Activated naive CD4-positive, alpha-beta T cell treated with anti-CD3 and anti-CD28 coated beads, Interleukin-2, amount 50 U/mL, for 72 hours (primary cell): Measurements from ENCODE around the gene NTF3. TPM values are rescaled to one million over a fixed set of nuclear protein-coding genes. Genes with fewer than 3 reads are reported as not detected.

ENCODE experiments used
- ATAC-seq, 2 donors: fragments of 150-1000 bp; cut with Tn5 transposase; 2 replicates each; pipeline ENCODE4 v1.10.0; 2021; ENCODE audit warnings: mild to moderate bottlenecking in 2 of 2, moderate library complexity in 2 of 2
- DNase-seq, 2 donors: peaks; one replicate each; pipeline ENCODE4 v3.0.0; 2021 to 2022; ENCODE audit warnings: low spot score in 2 of 2
- H3K27ac Mint-ChIP-seq, 2 donors: one replicate each; pipeline ENCODE4 v1.8.0; 2022; ENCODE audit warnings: mild to moderate bottlenecking in 2 of 2, mixed read lengths in 2 of 2
- H3K36me3 Mint-ChIP-seq, 2 donors: one replicate each; pipeline ENCODE4 v1.8.0; 2022; ENCODE audit warnings: mixed read lengths in 2 of 2
- H3K9me3 Mint-ChIP-seq, 2 donors: one replicate each; pipeline ENCODE4 v1.8.0; 2022; ENCODE audit warnings: mixed read lengths in 2 of 2
- total RNA-seq, 2 donors: library from RNA; stranded (reverse); gene quantifications; one replicate each; pipeline ENCODE4 v1.2.3, GENCODE V29; 2022

NTF3 gene
- not detected for total RNA-seq

- Mint-ChIP-seq H3K27ac (no peak within 1 kb of the TSS), H3K9me3 (no peaks in the 10 kb centered on the region), H3K36me3 (no peaks in the 10 kb centered on the region)
- DNase-seq (no peak), ATAC-seq (no peak)
Observed at GRCh38 chr12:5432011-5432400, at the start of gene NTF3. Gene NTF3, plus strand, starts transcription at chr12:5432108. Its CDS starts 217 bp downstream, at chr12:5432325.

GRCh38 chr12:5384015-5384414 is 47.9 kb upstream of the NTF3 start:
- H3K36me3 Mint-ChIP-seq: no peaks in the 10 kb centered on the region
- ATAC-seq (no peak), DNase-seq (no peak)
- no peaks in the 10 kb centered on the region for H3K9me3 Mint-ChIP-seq
- H3K27ac Mint-ChIP-seq: no peak overlapping the region

- ATAC-seq (no peak), DNase-seq (no peak)
- H3K36me3 Mint-ChIP-seq: no peaks in the 10 kb centered on the region
Observed at GRCh38 chr12:5388581-5389535, 43.0 kb upstream of the NTF3 start.

GRCh38 chr12:5390174-5390799 is 41.6 kb upstream of the NTF3 start:
- Mint-ChIP-seq H3K36me3 (no peaks in the 10 kb centered on the region), H3K27ac (no peak overlapping the region), H3K9me3 (no peaks in the 10 kb centered on the region)
- ATAC-seq (no peak), DNase-seq (no peak)

More at GRCh38 chr12:5388581-5389535, 43.0 kb upstream of the NTF3 start:
- Mint-ChIP-seq H3K9me3 (no peaks in the 10 kb centered on the region), H3K27ac (no peak overlapping the region)

GRCh38 chr12:5391653-5392052 is 40.3 kb upstream of the NTF3 start:
- Mint-ChIP-seq H3K27ac (no peak overlapping the region), H3K9me3 (no peaks in the 10 kb centered on the region), H3K36me3 (no peaks in the 10 kb centered on the region)
- ATAC-seq (no peak), DNase-seq (no peak)

GRCh38 chr12:5392961-5393360 is 38.9 kb upstream of the NTF3 start:
- Mint-ChIP-seq H3K9me3 (no peaks in the 10 kb centered on the region), H3K36me3 (no peaks in the 10 kb centered on the region), H3K27ac (no peak overlapping the region)
- DNase-seq (no peak), ATAC-seq (no peak)

GRCh38 chr12:5395443-5396271 is 36.3 kb upstream of the NTF3 start:
- ATAC-seq (no peak), DNase-seq (no peak)
- H3K9me3 Mint-ChIP-seq: no peaks in the 10 kb centered on the region
- H3K27ac Mint-ChIP-seq: no peak overlapping the region
- H3K36me3 Mint-ChIP-seq: no peaks in the 10 kb centered on the region

- Mint-ChIP-seq H3K27ac (no peak overlapping the region), H3K9me3 (no peaks in the 10 kb centered on the region), H3K36me3 (no peaks in the 10 kb centered on the region)
- ATAC-seq: no peak
- DNase-seq: no peak
Observed at GRCh38 chr12:5396541-5396940, 35.4 kb upstream of the NTF3 start.

GRCh38 chr12:5399266-5399665 is 32.6 kb upstream of the NTF3 start:
- Mint-ChIP-seq H3K9me3 (no peaks in the 10 kb centered on the region), H3K27ac (no peak overlapping the region), H3K36me3 (no peaks in the 10 kb centered on the region)
- DNase-seq (no peak), ATAC-seq (no peak)

- Mint-ChIP-seq H3K36me3 (no peaks in the 10 kb centered on the region), H3K27ac (no peak overlapping the region)
Observed at GRCh38 chr12:5402009-5402935, 29.6 kb upstream of the NTF3 start.

GRCh38 chr12:5403411-5403810 is 28.5 kb upstream of the NTF3 start:
- DNase-seq: no peak
- no peaks in the 10 kb centered on the region for H3K36me3 Mint-ChIP-seq
- no peak overlapping the region for H3K27ac Mint-ChIP-seq
- no peak for ATAC-seq
- no peaks in the 10 kb centered on the region for H3K9me3 Mint-ChIP-seq

More at GRCh38 chr12:5402009-5402935, 29.6 kb upstream of the NTF3 start:
- H3K9me3 Mint-ChIP-seq: no peaks in the 10 kb centered on the region
- no peak for DNase-seq
- no peak for ATAC-seq

- Mint-ChIP-seq H3K36me3 (no peaks in the 10 kb centered on the region), H3K9me3 (peaks cover 0 to 4% of the 10 kb centered on the region in 2 donors), H3K27ac (no peak overlapping the region)
- DNase-seq (no peak), ATAC-seq (no peak)
Observed at GRCh38 chr12:5407034-5407856, 24.7 kb upstream of the NTF3 start.

GRCh38 chr12:5409619-5410018 is 22.3 kb upstream of the NTF3 start:
- ATAC-seq: no peak
- H3K9me3 Mint-ChIP-seq: peaks cover 0 to 7% of the 10 kb centered on the region in 2 donors
- no peak for DNase-seq
- no peak overlapping the region for H3K27ac Mint-ChIP-seq
- H3K36me3 Mint-ChIP-seq: peaks cover 0 to 2% of the 10 kb centered on the region in 2 donors

GRCh38 chr12:5416571-5416970 is 15.3 kb upstream of the NTF3 start:
- DNase-seq (no peak), ATAC-seq (no peak)
- Mint-ChIP-seq H3K27ac (no peak overlapping the region), H3K9me3 (peaks cover 0 to 8% of the 10 kb centered on the region in 2 donors), H3K36me3 (peaks cover 0 to 5% of the 10 kb centered on the region in 2 donors)

- ATAC-seq (no peak), DNase-seq (no peak)
- Mint-ChIP-seq H3K36me3 (peaks cover 0 to 5% of the 10 kb centered on the region in 2 donors), H3K27ac (no peak overlapping the region), H3K9me3 (peaks cover 0 to 3% of the 10 kb centered on the region in 2 donors)
Observed at GRCh38 chr12:5417500-5417899, 14.4 kb upstream of the NTF3 start.
